Measurements from ENCODE around the gene BRWD1. TPM values are rescaled to one million over a fixed set of nuclear protein-coding genes. Genes with fewer than 3 reads are reported as not detected.

BRWD1 gene
- polyA plus RNA-seq, 3 donors, result 12.1 to 16.8 (median 12.7) TPM

DNA sequence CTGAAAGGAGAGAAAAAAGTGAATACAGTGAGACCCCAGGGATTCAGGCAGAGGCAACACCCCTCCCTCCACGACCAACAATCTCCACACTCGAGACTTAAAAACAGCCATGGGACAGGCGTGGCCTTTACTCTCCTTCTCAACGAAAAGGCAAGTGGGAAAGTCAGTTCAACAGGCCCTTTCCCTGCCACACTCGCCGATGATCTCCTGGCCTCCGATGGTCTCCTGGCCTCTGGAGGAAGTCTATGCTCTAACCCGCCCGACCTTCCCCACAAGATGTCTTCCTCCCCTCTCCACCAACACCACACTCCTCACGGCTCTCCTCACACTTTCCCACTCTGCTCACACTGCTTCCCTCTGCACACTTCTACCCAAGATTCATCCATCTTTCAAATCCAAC, 137.8 kb downstream of the BRWD1 start:
- Mint-ChIP-seq H3K27ac (peak overlapping the region in 3 of 7 donors; percentile 1 to 3 (median 2)), H3K4me3 (no peak overlapping the region), H3K9me3 (no peaks in the 10 kb centered on the region), H3K4me1 (peaks cover 7% of the 10 kb centered on the region), H3K27me3 (ENCODE audit: low read depth in 3 of 3) (peaks cover 0 to 1% (median 0%) of the 10 kb centered on the region in 3 donors), H3K36me3 (peaks cover 64 to 71% of the 10 kb centered on the region in 2 donors)
- Histone ChIP-seq H3K27me3 (ENCODE audit: control insufficient read depth in 2 of 2, insufficient read depth in 2 of 2, low read length in 2 of 2) (no peaks in the 10 kb centered on the region), H2AFZ (ENCODE audit: insufficient read depth, low read depth, low read length, poor library complexity, severe bottlenecking) (no peak overlapping the region), H3K4me3 (replicated peaks in 1 of 3; ENCODE audit: low read depth in 2 of 3, low read length in 3 of 3) (no peak overlapping the region), H4K20me1 (ENCODE audit: insufficient read depth, low read length) (no peaks in the 10 kb centered on the region), H3K36me3 (replicated peaks in 1 of 2; ENCODE audit: control insufficient read depth in 1 of 2, insufficient read depth in 2 of 2, low read length in 2 of 2) (peaks cover 18 to 56% of the 10 kb centered on the region in 2 donors), H3K9ac (ENCODE audit: insufficient read depth, low read length, poor library complexity, severe bottlenecking) (no peak overlapping the region), H3K27ac (ENCODE audit: low read depth in 1 of 2, low read length in 2 of 2) (no peak overlapping the region), H3K4me2 (replicated peaks; ENCODE audit: extremely low read depth, low read length, poor library complexity, severe bottlenecking) (no peak overlapping the region), H3K9me3 (replicated peaks in 1 of 2; ENCODE audit: control insufficient read depth in 1 of 2, insufficient read depth in 1 of 2, low read length in 2 of 2) (no peaks in the 10 kb centered on the region), H3K79me2 (ENCODE audit: insufficient read depth, low read length) (peaks cover 3% of the 10 kb centered on the region), H3K4me1 (ENCODE audit: control insufficient read depth in 1 of 2, insufficient read depth in 2 of 2, low read length in 2 of 2) (no peaks in the 10 kb centered on the region)
- DNase-seq, result no peak
- no peak for TF ChIP-seq CTCF (IDR thresholded peaks at IDR 0.05)
- WGBS (ENCODE audit: insufficient coverage), result 92% methylated on average over 8 of the region's 10 CpGs
- intact Hi-C loops (cut with micrococcal nuclease), result no loop called here

- Histone ChIP-seq H3K4me3 (replicated peaks in 1 of 3; ENCODE audit: low read depth in 2 of 3, low read length in 3 of 3) (no peak overlapping the region), H2AFZ (ENCODE audit: insufficient read depth, low read depth, low read length, poor library complexity, severe bottlenecking) (no peak overlapping the region), H3K4me1 (ENCODE audit: control insufficient read depth in 1 of 2, insufficient read depth in 2 of 2, low read length in 2 of 2) (no peaks in the 10 kb centered on the region), H3K4me2 (replicated peaks; ENCODE audit: extremely low read depth, low read length, poor library complexity, severe bottlenecking) (no peak overlapping the region), H3K9me3 (replicated peaks in 1 of 2; ENCODE audit: control insufficient read depth in 1 of 2, insufficient read depth in 1 of 2, low read length in 2 of 2) (no peaks in the 10 kb centered on the region), H3K79me2 (ENCODE audit: insufficient read depth, low read length) (no peaks in the 10 kb centered on the region), H3K9ac (ENCODE audit: insufficient read depth, low read length, poor library complexity, severe bottlenecking) (no peak overlapping the region), H3K27ac (ENCODE audit: low read depth in 1 of 2, low read length in 2 of 2) (no peak overlapping the region), H3K27me3 (ENCODE audit: control insufficient read depth in 2 of 2, insufficient read depth in 2 of 2, low read length in 2 of 2) (no peaks in the 10 kb centered on the region), H4K20me1 (ENCODE audit: insufficient read depth, low read length) (no peaks in the 10 kb centered on the region), H3K36me3 (replicated peaks in 1 of 2; ENCODE audit: control insufficient read depth in 1 of 2, insufficient read depth in 2 of 2, low read length in 2 of 2) (peaks cover 18 to 56% of the 10 kb centered on the region in 2 donors)
- Mint-ChIP-seq H3K27me3 (ENCODE audit: low read depth in 3 of 3) (peaks cover 0 to 1% (median 0%) of the 10 kb centered on the region in 3 donors), H3K4me1 (peaks cover 4% of the 10 kb centered on the region), H3K9me3 (no peaks in the 10 kb centered on the region), H3K36me3 (peaks cover 60 to 72% of the 10 kb centered on the region in 2 donors), H3K4me3 (no peak overlapping the region), H3K27ac (no peak overlapping the region)
- WGBS (ENCODE audit: insufficient coverage), result no CpG with 5 or more reads among the region's 4 CpGs
- DNase-seq, result peak in 1 of 3 donors; percentile 26
- TF ChIP-seq CTCF (IDR thresholded peaks at IDR 0.05), result peak; percentile 64
- intact Hi-C loops (cut with micrococcal nuclease), result no loop called here
Observed at GRCh38 chr21:39175154-39175553, 138.3 kb downstream of the BRWD1 start.

All from CD14-positive monocyte (primary cell).